ENCODE results near the gene OSGIN1.
A peak's percentile ranks its signal among the peaks of the same experiment; 100 is the strongest.
"Not testable (repeated sequence)": the region's sequence is repeated elsewhere in the genome, so short reads cannot be mapped to it uniquely, and the experiment has no call there.

OSGIN1 gene

DNA sequence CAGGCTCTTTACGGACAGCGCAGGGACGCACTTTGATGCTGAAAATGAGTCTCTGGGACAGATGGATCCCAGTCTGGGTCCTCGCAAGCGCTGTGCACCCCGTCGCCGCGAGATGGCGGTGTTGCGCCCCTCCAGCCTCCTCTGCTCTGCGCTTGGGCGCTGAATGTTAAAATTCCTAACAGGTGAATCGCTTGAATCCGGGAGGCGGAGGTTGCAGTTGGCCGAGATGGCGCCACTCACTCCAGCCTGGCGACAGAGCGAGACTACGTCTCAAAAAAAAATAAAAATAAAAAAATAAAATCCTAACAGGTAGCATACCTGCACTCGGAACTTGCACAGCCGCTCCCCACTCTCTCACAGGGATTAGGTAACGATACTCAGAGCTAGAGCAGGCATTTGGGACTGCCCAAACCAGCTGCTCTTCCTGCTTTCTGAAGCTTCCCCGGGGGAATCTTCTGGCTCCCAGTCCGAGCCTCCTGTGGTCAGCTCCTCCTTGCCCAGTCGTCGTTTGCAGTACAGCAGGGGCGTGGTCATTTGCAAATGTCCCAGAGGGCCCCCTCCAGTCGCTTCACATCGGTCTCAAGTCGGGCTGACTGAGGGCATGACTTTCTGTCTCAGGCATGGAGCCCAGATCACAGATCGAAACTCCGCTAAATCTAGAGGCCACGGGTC is 26.2 kb upstream of the OSGIN1 start:
- peak; percentile 57 for DNase-seq

DNA sequence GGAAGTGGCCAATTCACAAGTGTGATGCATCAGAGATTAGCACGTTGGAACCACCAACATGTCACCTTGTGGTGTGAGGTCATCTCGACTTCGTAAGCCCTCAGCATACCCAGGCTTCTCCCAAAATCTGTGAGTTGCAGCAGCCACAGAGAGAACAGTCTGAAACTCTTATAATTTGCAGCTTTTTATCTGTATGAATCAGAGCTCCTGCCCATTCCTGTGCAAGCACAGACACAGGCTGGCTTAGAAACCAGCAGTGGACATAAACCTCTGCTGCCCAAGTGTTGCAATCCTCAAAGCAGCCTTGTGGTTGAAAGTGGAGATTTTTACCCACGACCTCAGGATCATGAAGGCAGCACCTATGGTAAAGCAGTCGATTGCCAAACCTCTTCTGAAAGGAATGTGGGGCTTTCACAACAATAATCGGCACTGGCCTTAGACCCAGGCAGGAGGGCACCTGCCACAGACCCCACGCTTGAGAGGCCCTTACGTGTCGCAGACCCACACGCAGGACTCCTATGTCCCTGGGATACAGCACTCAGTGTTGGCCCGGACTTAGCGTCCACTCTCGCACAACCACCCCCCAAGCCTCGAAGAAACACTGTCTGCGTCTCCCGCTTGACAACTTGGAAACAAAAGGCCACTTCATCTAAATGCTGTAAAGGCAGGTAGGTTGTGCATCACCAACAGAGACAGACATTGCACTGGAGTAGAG is 24.5 kb upstream of the OSGIN1 start:
- no peak for DNase-seq

DNA sequence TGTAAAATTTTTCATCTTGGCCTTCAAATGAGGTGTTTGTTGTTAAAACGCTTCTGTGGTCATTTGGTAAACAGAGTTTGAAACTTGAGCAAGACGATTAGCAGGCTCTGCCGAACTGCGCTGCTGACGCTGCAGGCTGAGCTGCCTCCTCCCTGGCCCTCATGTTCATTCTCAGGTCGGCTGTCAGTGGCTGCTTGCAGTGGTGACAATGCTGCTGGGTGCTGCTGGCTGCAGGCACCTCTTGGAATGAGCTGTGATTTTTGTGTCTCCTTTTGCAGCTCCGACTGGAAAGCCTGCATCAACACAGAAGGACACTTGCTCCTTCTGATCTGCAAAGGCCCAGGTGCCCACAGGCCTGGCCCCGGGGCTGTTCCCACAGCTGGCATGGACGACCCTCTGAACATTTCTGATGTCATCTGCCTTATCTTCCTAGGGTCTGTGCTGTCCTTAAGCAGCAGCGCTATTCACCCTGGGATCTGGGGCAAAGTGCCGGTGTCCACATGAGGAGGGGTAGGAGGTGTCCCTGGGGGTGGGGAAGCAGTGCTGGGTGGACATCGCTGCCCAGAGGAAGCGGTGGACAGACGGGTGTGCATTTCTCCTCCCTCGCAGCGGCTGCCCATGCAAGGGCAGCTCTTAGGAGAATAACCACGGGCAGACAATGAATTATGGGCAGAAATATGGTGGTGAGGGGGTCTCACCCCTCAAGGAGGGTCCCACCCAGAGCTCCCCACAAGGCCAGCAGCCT is 23.1 kb upstream of the OSGIN1 start:
- DNase-seq: no peak

DNA sequence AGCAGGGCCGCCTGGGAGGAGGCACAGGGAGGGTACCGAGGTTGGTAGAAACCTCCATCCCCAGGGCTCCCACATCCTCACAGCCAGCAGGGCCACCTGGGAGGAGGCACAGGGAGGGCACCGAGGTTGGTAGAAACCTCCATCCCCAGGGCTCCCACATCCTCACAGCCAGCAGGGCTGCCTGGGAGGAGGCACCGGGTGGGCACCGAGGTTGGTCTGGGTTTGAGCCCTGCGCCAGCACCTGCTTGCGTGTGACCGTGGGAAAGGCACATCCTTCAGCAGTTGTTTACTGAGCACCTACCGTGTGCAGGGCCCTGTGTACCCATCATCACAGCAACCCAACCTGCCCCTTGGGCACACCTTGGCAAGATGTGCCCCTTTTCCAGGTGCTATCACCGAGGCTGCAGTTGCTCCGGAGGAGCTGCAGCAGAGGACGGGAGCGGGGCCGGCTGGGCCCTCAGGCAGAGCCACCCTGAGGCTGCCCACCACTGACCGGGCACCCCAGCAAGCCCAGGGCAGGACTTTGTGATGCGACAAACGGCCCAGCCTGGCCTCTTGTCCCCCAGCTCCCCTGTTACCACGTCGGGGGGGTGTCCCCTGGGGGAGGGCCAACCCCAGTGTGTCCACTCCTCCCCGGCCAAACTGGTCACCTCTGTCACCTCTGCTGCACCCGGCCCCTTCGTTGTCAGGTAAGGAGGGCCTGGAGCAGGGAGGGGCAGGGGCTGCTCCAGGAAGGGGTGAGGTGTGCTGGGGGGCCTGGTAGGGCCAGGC is 22.1 kb upstream of the OSGIN1 start:
- DNase-seq: no peak

DNA sequence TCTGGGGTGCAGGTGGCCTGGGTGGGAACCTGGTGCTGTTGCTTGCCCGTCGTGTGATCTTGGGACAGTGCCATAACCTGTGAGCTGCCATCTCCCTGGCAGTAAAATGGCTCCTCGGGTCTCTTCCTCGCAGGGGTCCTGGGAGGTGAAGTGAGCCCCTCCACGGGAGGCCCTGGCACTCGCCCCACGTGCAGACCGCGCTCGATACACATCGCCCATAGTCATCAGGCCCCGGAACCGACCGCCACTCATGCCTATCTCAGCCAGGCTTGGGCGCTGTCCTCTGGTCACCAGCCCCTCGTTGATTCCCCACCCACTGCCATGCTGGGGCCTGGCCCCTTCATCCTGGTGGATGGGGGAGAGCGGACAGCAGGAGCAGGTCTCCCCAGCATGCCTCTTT is 21.5 kb upstream of the OSGIN1 start:
- DNase-seq: no peak

DNA sequence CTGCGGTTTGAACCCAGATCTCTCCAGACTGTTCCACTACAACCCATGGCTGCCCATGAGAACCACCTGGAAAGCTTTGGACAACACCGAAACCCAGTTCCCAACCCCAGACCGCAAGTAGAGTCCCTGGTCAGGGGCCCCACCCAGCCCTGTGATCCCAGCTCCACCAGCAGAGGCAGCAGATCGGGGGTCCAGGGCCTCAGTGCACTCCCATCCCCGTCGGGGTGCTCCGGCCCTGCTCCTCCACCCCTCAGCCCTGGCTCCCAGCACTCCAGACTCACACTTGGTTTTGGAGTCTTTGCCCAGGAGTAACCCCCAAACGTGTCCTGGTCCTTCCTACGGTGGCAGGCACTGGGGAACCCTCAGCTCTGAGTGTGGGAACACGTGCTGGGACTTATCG is 20.7 kb upstream of the OSGIN1 start:
- no peak for DNase-seq

DNA sequence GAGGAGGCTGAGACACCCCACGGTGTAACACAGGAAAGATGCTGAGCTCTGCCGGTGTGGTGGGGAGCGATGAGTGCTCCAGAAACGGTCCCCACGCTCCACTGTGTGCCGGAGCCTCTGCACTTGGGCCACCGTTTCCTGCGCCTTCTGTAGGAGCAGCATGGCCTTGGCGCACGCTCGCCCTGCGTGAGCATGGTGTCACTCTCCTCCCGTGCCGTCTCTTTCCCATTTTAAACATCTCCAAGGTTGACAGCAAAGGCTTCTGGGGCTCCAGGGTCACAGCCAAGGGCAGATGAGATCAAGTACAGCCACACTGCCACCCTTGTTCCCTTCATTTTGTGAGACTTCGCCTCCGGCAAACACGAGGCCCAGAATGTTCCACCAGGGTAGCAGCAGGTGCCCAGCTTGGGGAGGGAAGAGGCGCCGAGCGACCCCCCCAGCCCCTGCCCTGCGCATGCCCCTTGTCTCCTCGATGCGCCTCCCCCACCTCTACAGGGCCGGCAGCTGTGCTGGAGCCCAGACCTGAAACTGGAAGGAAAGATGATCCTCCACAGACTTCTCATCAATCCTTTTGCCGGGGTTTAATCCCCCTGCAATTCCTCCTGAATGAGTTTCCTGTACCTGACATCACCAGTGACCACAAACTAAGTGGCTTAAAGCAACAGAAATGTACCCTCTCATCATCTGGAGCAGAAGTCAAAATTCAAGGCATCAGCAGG is 19.9 kb upstream of the OSGIN1 start:
- no peak for DNase-seq

DNA sequence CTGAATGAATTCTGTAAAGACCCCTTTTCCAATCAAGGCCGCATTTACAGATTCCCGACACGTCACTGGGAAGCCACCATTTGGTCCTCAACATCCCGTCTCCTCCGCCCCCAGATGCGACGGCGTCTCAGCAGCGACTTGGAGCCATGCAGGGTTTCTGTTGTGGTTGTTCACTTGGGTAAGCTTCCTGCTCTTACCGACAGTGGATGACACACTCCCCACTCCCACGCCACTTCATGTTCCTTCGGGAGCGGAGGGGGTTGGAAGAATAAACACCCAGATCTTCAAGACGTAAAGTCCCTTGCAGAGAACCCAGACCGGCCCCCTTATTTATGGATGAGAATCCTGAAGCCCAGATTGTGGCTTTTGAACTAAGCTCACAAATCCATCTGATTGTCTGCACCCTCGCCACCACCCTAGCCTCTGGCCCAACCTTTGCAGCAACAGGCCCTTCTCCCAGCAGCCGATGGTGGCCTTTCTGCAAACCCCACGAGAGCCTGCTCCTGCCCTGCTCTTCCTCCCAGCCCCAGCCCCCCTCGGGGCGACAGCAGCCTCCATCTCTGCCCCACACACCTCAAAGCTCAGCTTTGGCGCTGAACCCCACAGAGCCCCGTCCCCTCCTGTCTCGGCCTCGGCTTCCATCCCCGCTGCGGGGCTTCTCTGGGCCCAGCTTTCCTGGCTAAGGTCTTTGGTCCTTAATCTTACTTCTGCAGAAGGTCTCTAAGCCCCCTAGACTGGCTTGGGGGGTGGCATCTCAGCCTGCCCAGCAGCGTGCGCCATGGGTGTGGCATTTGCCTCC is 19.0 kb upstream of the OSGIN1 start:
- DNase-seq: no peak

DNA sequence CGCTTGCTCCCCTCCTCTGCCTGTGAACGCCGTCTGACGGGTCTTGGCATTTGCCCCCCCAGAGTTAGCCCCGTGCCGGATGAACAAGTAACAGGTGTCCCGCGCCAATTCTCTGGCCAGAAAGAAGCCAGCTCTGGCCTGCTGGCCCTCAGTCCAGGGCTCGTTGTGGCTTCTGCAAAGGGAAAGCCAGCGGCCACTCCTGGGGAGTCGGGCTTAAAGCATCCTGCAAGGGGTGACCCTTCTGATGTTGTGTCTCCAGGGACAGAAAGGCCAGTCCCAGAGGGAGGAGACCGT is 18.4 kb upstream of the OSGIN1 start:
- DNase-seq: no peak

DNA sequence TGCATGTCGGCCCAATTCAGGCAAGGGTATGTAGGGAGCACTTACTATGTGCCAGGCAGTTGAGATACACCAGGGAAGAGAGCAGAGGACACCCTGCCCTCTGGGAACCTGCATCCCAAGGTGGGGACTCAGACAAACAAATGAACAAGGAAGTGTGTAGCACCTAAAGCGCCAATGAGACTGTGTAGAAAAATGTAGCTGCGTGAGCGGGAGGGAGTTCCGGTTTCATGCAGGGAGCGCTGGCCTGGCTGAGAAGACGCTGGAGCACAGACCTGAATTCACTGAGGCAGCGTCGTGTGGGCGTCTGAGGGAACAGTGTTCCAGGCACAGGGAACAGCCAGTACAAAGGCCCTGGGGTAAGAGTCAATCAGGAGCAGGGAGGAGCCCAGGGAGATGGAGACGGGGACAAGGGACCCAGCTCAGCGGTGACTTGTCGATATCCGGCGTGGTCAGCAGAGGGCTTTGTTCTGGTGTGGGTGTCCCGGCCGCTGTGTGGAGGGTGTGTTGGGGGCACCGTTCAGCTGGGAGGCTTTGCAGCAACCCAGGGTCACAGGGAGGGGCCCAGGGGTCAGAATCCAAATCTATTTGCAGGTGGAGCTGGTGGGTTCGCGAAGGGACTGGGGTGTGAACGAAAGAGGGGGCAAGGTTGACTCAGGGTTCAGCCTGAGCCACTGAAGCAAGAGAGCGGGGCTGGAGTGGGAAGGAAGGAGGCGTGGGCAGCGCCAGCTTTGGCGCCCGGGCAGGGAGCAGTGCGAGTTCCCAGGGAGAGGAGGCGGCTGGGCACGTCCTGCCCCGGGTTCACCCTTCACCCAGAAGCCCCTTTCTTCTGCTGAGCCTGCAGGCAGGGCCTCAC is 17.8 kb upstream of the OSGIN1 start:
- no peak for DNase-seq

DNA sequence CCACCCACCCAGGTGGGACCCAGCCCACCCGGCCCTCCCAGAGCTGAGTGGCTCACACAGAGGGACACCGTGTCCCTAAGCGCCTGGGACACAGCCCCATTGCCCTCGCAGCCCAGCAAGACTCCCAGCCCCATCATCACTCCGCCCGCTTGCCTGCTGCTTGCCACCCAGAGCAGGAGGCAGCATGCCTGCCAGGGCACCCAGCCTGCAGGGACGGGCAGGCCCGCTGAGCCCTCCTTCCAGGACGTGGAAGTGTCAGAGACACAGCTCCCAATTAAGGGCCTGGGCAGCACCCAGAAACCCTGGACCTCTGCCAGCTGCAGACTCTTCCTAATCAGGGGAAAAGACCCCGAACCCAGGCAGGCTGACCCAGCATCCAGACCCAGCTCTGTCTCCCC is 17.2 kb upstream of the OSGIN1 start:
- DNase-seq: no peak

DNA sequence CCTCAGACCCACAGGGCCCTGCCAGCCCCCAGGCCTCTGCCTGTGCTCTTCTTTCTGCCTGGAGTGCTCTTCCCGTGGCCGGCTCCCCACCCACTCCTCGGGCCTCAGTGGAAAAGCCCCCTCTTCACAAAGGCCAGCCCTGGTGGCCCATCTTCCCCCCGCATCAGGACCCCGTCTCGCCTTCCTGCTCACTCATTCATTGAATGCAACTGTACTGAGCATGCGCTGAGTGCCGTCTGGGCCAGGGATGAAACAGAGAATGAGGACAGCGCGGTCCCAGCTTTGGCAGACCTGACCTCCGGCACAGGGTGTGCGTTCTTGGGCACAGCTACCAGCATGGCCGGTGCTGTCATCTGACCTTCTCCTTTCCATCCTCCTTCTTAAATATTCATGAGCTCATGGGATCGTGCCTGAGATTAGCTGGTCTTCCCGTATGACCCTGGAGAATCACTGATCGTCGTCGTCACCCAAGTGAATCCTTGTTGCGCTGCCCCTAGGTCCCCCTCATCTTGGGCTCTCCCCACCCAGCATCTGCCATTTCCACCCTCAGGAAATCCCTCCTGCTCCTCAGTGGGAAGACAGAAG is 16.4 kb upstream of the OSGIN1 start:
- no peak for DNase-seq

DNA sequence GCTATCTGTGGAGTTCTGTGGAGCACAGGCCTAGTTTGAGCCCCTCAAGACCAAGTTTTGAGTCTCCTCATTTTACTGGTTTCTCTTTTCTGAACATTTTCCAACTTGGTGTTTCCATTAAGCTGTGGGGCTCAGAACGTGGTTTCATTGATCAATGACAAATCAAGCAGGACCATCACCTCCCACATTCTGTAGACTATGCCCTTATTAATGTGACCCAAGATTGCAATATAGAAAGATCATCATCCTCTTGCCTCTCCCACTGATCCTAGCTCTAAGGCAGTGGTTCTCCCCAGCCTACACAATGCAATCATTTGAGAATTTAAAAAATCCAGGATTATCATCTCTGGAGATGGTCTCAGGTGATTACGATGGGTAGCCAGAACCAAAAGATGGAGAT is 15.8 kb upstream of the OSGIN1 start:
- DNase-seq: no peak

DNA sequence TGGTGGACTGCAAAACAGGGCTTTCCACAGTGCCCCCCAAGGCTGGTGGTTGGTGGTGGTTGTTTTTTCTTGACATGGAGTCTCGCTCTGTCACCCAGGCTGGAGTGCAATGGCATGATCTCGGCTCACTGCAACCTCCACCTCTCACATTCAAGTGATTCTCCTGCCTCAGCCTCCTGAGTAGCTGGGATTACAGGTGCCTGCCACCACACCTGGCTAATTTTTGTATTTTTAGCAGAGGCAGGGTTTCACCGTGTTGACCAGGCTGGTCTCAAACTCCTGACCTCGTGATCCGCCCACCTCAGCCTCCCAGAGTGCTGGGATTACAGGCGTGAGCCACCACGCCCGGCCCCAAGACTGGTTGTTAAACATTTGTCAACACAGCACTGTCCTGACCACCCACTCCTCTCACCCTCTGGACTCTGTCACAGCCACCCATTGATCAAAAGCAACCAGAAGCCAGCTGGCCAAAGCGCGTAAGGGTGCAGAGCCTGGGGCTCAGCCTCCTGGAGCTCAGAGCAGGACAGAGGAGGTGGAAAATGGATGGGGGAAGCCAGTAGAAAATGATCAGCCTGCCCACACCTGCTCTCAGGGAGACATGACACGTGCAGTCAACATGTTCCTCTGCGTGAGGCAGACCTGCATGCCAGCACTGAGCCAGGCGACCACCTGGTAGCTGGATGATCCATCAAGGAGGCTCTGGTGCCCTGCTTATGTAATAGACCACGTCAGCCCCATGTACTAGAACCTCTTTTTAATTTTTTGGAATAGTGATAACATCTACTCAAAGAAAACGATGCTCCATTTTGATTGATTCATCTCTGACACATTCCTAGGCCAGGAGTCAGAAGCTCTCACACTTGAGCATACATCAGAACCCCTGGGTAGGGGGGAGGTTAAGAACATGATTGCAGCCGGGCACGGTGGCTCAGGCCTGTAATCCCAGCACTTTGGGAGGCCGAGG is 14.8 kb upstream of the OSGIN1 start:
- DNase-seq: no peak

DNA sequence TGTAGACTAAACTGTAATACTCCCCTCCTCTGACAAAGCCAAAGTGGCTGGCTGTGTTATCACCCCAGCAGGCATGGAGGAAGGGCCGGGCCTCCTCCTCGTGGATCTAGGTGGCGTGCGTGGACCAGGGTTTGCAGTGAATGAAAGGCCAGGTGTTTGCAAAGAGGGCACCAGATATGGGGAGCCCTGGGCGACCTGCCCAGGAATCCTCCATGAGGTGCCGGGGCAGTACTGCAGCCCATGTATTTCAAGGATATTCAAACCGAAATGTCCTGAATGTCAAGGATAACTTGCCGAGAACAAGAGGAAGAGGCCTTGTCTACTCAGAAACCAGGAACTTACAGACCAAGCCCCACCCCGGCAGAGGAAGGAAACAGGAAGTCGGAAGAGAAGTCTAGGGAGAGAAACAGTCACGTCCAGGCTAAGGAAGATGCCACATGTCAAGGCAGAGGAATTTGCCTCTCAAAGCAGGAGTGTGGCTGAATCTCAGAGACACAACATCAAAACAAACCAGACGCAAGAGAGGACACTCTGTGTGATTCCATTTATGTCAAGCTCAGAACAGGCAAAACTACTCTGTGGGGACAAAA is 13.7 kb upstream of the OSGIN1 start:
- no peak for DNase-seq

DNA sequence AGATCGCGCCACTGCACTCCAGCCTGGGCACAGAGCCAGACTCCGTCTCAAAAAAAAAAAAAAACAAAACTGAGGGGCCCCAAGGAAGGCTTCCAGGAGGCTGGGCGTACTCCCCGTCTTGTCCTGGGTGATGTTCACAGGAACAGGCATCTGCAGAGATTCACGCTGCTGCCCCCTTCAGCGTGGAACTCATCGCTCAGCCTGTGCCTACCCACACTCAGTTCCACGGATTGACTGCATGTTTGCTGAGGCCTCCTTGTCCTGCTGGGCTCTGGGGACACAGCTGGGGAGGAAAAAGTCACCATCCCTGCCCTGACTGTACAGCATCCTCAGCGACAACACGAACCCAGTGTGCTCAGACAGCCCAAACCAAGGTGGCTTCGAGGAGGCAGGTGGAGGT is 12.9 kb upstream of the OSGIN1 start:
- no peak for DNase-seq

DNA sequence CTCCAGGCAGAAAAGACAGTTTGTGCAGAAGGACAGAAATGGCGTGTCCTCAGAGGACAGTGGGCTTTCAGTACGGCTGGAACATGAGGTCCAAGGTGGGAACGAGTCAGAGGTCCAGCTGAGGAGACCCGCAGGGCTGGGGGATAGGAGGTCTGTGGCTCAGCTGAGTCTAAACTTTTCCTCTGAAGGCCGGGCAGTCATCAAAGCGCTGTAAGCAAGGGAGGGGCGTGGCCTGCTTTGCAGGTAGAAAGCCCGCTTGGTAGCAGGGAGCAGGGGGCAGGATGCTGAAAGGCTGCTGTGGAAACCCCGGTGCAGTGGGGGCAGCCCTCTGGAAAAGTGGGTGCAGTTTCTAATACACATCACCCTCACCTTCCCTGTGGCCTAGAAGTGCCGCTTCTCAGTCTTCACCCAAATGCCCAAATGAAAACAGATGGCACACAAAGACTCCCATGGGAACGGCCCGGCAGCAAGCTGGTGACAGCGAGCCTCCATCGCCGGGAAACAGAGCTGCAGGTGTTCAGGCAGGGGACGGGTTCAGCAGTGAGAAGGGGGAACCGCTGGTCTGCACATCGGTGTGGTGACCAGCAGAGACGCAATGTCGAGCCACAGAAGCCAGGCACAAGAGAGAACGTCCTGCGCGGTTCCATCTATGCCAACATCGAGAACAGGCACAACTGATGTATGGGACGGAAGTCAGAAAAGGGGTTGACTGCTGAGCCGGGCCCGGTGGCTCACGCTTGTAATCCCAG is 12.2 kb upstream of the OSGIN1 start:
- DNase-seq: no peak

DNA sequence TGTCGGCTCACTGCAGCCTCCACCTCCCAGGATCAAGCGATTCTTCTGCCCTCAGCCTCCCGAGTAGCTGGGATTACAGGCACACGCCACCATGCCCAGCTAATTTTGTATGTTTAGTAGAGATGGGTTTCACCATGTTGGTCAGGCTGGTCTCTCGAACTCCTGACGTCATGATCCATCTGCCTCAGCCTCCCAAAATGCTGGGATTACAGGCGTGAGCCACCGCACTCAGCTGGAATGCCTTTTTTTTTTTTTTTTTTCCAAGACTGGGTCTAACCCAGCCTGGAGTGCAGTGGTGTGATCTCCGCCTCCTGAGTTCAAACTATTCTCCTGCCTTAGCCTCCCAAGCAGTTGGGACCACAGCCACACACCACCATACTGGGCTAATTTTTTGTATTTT is 11.5 kb upstream of the OSGIN1 start:
- DNase-seq: not testable (repeated sequence)
